ENCODE data around the gene SSR2.

SSR2 gene

GRCh38 chr1:155981266-155982088, 39.3 kb downstream of the SSR2 start (continued):
- TF ChIP-seq PRDM10 (tag by site-specific recombination; IDR thresholded peaks at IDR 0.05) (peak; percentile 57; the same call in 1 of the 2 replicates), ZNF211 (tag by site-specific recombination; IDR thresholded peaks at IDR 0.05; ENCODE audit: low read depth) (no peak), ZNF223 (tag by site-specific recombination; IDR thresholded peaks at IDR 0.05) (no peak), ZNF558 (tag by site-specific recombination; IDR thresholded peaks at IDR 0.05) (no peak), ZNF248 (tag by site-specific recombination; IDR thresholded peaks at IDR 0.05) (no peak), ZNF785 (tag by site-specific recombination; IDR thresholded peaks at IDR 0.05) (no peak), ZNF621 (tag by site-specific recombination; IDR thresholded peaks at IDR 0.05) (no peak), GFI1B (tag by site-specific recombination; IDR thresholded peaks at IDR 0.05) (no peak), ZNF169 (tag by site-specific recombination; IDR thresholded peaks at IDR 0.05) (no peak), ZNF624 (tag by site-specific recombination; IDR thresholded peaks at IDR 0.05) (no peak), ZSCAN16 (tag by site-specific recombination; IDR thresholded peaks at IDR 0.05) (no peak), ZNF121 (tag by site-specific recombination; IDR thresholded peaks at IDR 0.05) (no peak), GLIS1 (tag by site-specific recombination; IDR thresholded peaks at IDR 0.05) (no peak), FEZF1 (tag by site-specific recombination; IDR thresholded peaks at IDR 0.05) (no peak), KLF8 (tag by site-specific recombination; IDR thresholded peaks at IDR 0.05) (no peak), ZEB2 (tag by site-specific recombination; IDR thresholded peaks at IDR 0.05) (no peak), ZBTB1 (tag by site-specific recombination; IDR thresholded peaks at IDR 0.05) (no peak), ZNF394 (tag by site-specific recombination; IDR thresholded peaks at IDR 0.05; ENCODE audit: borderline replicate concordance) (peak; percentile 94), ZNF366 (tag by site-specific recombination; conservative IDR thresholded peaks at IDR 0.05) (peak; percentile 81)
- TF ChIP-seq, protein P1, sequence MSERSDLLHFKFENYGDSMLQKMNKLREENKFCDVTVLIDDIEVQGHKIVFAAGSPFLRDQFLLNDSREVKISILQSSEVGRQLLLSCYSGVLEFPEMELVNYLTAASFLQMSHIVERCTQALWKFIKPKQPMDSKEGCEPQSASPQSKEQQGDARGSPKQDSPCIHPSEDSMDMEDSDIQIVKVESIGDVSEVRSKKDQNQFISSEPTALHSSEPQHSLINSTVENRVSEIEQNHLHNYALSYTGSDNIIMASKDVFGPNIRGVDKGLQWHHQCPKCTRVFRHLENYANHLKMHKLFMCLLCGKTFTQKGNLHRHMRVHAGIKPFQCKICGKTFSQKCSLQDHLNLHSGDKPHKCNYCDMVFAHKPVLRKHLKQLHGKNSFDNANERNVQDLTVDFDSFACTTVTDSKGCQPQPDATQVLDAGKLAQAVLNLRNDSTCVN (tag by site-specific recombination; optimal IDR thresholded peaks at IDR 0.05): no peak
- TF ChIP-seq, protein P2, sequence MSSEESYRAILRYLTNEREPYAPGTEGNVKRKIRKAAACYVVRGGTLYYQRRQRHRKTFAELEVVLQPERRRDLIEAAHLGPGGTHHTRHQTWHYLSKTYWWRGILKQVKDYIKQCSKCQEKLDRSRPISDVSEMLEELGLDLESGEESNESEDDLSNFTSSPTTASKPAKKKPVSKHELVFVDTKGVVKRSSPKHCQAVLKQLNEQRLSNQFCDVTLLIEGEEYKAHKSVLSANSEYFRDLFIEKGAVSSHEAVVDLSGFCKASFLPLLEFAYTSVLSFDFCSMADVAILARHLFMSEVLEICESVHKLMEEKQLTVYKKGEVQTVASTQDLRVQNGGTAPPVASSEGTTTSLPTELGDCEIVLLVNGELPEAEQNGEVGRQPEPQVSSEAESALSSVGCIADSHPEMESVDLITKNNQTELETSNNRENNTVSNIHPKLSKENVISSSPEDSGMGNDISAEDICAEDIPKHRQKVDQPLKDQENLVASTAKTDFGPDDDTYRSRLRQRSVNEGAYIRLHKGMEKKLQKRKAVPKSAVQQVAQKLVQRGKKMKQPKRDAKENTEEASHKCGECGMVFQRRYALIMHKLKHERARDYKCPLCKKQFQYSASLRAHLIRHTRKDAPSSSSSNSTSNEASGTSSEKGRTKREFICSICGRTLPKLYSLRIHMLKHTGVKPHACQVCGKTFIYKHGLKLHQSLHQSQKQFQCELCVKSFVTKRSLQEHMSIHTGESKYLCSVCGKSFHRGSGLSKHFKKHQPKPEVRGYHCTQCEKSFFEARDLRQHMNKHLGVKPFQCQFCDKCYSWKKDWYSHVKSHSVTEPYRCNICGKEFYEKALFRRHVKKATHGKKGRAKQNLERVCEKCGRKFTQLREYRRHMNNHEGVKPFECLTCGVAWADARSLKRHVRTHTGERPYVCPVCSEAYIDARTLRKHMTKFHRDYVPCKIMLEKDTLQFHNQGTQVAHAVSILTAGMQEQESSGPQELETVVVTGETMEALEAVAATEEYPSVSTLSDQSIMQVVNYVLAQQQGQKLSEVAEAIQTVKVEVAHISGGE (tag by site-specific recombination; conservative IDR thresholded peaks at IDR 0.05; ENCODE audit: low read depth): no peak

All from HEK293 (cell line).